A549 (cell line): ENCODE data around the gene ZNF48. TPM values are rescaled to one million over a fixed set of nuclear protein-coding genes. Genes with fewer than 3 reads are reported as not detected.
"Not testable (repeated sequence)": the region's sequence is repeated elsewhere in the genome, so short reads cannot be mapped to it uniquely, and the experiment has no call there.

ENCODE experiments used
- ATAC-seq, 2 experiments: fragments of 200-7000 bp in 1 of 2; fragments of >200 bp in 1 of 2; cut with Nextera tagmentation in 1 of 2; cut with Tn5 transposase in 1 of 2; 3 replicates each; pipeline versions ENCODE4 v1.8.0 to v1.9.1; 2018 to 2020; ENCODE audit warnings: mild to moderate bottlenecking in 1 of 2, moderate library complexity in 1 of 2
- CTCF ChIA-PET: fragments of 300-600 bp; sonication (Branson Sonifier 250); formaldehyde crosslinking; extraction: SDS; loops from one replicate; lab custom pipeline; 2021; ENCODE audit warnings: antibody characterized with exemption, inconsistent platforms; lab: Yijun Ruan, JAX
- POLR2A ChIA-PET: fragments of 350-600 bp; formaldehyde crosslinking; extraction: SDS; loops from one replicate; lab custom pipeline; 2021; ENCODE audit warnings: antibody characterized with exemption, inconsistent platforms; lab: Yijun Ruan, JAX
- DNase-seq, 2 experiments: peaks; one replicate each; pipeline versions ENCODE4 v3.0.0 to v3.0.0-alpha.2; 2011 to 2016; ENCODE audit warnings: low read depth in 1 of 2, low spot score in 1 of 2
- FAIRE-seq: peaks from 2 replicates; lab custom pipeline; 2011; peaks lifted over from hg19 to GRCh38; lab: Jason Lieb, UNC
- H3K27ac ChIP-seq, 2 experiments: fragments of >200 bp; sonication (Bioruptor Twin); formaldehyde crosslinking; 3 replicates each; pipeline ENCODE4 v1.5.1; 2016 to 2017
- H3K4me1 ChIP-seq: fragments of >200 bp; sonication (Bioruptor Twin); formaldehyde crosslinking; 3 replicates; pipeline ENCODE4 v1.6.1; 2016
- H3K4me2 ChIP-seq: fragments of >200 bp; sonication (Bioruptor Twin); formaldehyde crosslinking; 3 replicates; pipeline ENCODE4 v1.6.1; 2016
- H3K4me3 ChIP-seq: fragments of >200 bp; sonication (Bioruptor Twin); formaldehyde crosslinking; 3 replicates; pipeline ENCODE4 v1.5.1; 2016
- H3K9me3 ChIP-seq: fragments of >200 bp; sonication (Bioruptor Twin); formaldehyde crosslinking; 3 replicates; pipeline ENCODE4 v1.6.1; 2016
- ATOH8 ChIP-seq: fragments of 250-450 bp; sonication (Bioruptor Pico); IDR thresholded peaks from 2 replicates; pipeline ENCODE4 v1.5.0; 2020; ENCODE audit warnings: low read depth, mild to moderate bottlenecking, moderate library complexity
- CBX2 ChIP-seq: fragments of 200-600 bp; sonication (generic); IDR thresholded peaks from 2 replicates; pipeline ENCODE4 v1.6.1; 2016; ENCODE audit warnings: low read depth, mild to moderate bottlenecking, borderline replicate concordance
- CHD4 ChIP-seq: fragments of 200-600 bp; sonication (generic); IDR thresholded peaks from 2 replicates; pipeline ENCODE4 v1.6.1; 2016; ENCODE audit warnings: antibody characterized with exemption, mild to moderate bottlenecking, borderline replicate concordance
- EHF ChIP-seq: fragments of 250-450 bp; sonication (Bioruptor Pico); IDR thresholded peaks from 2 replicates; pipeline ENCODE4 v1.5.0; 2020; ENCODE audit warnings: mild to moderate bottlenecking
- EP300 ChIP-seq, 2 experiments: fragments of >200 bp; sonication (Bioruptor Twin); formaldehyde crosslinking; IDR thresholded peaks; 2 replicates in 1 of 2; 3 replicates in 1 of 2; pipeline ENCODE4 v1.6.1; 2016 to 2017
- ESRRA ChIP-seq: fragments of 150-350 bp; IDR thresholded peaks from 2 replicates; pipeline ENCODE4 v1.6.1; 2014; ENCODE audit warnings: mild to moderate bottlenecking, low read length, borderline replicate concordance
- FOSB ChIP-seq: fragments of 250-450 bp; sonication (Bioruptor Pico); IDR thresholded peaks from 2 replicates; pipeline ENCODE4 v1.5.0; 2020; ENCODE audit warnings: mild to moderate bottlenecking, moderate library complexity
- HES2 ChIP-seq: fragments of >200 bp; sonication (Bioruptor Twin); formaldehyde crosslinking; IDR thresholded peaks from 2 replicates; pipeline ENCODE4 v1.6.1; 2016
- HEYL ChIP-seq: fragments of 250-450 bp; sonication (Bioruptor Pico); IDR thresholded peaks from 2 replicates; pipeline ENCODE4 v1.8.0; 2021; ENCODE audit warnings: mild to moderate bottlenecking, moderate library complexity
- HOXA7 ChIP-seq: fragments of 250-450 bp; sonication (Bioruptor Pico); IDR thresholded peaks from 2 replicates; pipeline ENCODE4 v1.5.0; 2020; ENCODE audit warnings: mild to moderate bottlenecking, moderate library complexity
- HOXB13 ChIP-seq: fragments of 250-450 bp; sonication (Bioruptor Pico); IDR thresholded peaks from 2 replicates; pipeline ENCODE4 v1.5.0; 2020; ENCODE audit warnings: low read depth, mild to moderate bottlenecking, moderate library complexity
- JUNB ChIP-seq: fragments of >200 bp; sonication (Bioruptor Twin); formaldehyde crosslinking; IDR thresholded peaks from 2 replicates; pipeline ENCODE4 v1.6.1; 2016
- MAZ ChIP-seq: fragments of 150-350 bp; IDR thresholded peaks from 2 replicates; pipeline ENCODE4 v1.6.1; 2014; ENCODE audit warnings: antibody characterized with exemption, low read depth, low read length, borderline replicate concordance
- MYC ChIP-seq: IDR thresholded peaks from 2 replicates; pipeline ENCODE4 v1.6.1; 2012; ENCODE audit warnings: mild to moderate bottlenecking, inconsistent platforms, low read length, improper control_type of control experiment, borderline replicate concordance
- NPAS2 ChIP-seq: fragments of 250-450 bp; sonication (Bioruptor Pico); IDR thresholded peaks from 2 replicates; pipeline ENCODE4 v1.8.0; 2022; ENCODE audit warnings: mild to moderate bottlenecking, moderate library complexity, borderline replicate concordance
- NR3C1 ChIP-seq: fragments of >200 bp; sonication (Bioruptor Twin); formaldehyde crosslinking; IDR thresholded peaks from 3 replicates; pipeline ENCODE4 v1.6.1; 2017
- PHF8 ChIP-seq: fragments of 200-600 bp; sonication (generic); IDR thresholded peaks from 2 replicates; pipeline ENCODE4 v1.6.1; 2016; ENCODE audit warnings: low read depth, mild to moderate bottlenecking, antibody characterized with exemption, moderate library complexity, borderline replicate concordance
- POLR2A ChIP-seq: IDR thresholded peaks from 2 replicates; pipeline ENCODE4 v1.6.1; 2012; ENCODE audit warnings: mild to moderate bottlenecking, low read length
- RARB ChIP-seq: fragments of 250-450 bp; sonication (Bioruptor Pico); IDR thresholded peaks from 2 replicates; pipeline ENCODE4 v1.8.0; 2021; ENCODE audit warnings: mild to moderate bottlenecking, moderate library complexity
- USF2 ChIP-seq: fragments of 450-650 bp; IDR thresholded peaks from 2 replicates; pipeline ENCODE4 v1.6.1; 2014; ENCODE audit warnings: antibody characterized with exemption
- ZFP36 ChIP-seq: fragments of 450-650 bp; IDR thresholded peaks from 2 replicates; pipeline ENCODE4 v1.6.1; 2014; ENCODE audit warnings: borderline replicate concordance; ENCODE audit not compliant: partially characterized antibody
- WGBS: methylation state at CpG from one replicate; pipeline ENCODE4 v1.1.6; 2017; ENCODE audit errors: missing lambda C conversion rate; 5-methylcytosine and 5-hydroxymethylcytosine counted together
- polyA plus RNA-seq, 4 experiments: library from polyadenylated mRNA; depleted of rRNA in 3 of 4; stranded (reverse); fragments of >200 nt; fragmentation: RNase III in 1 of 4; extraction: RNeasy Plus Mini Kit Qiagen cat#74134 plus additional on column Dnase treatment in 1 of 4; gene quantifications; 2 replicates in 3 of 4; 3 replicates in 1 of 4; pipeline ENCODE4 v1.2.3, GENCODE V29; 2011 to 2017

ZNF48 gene
- polyA plus RNA-seq, 2 of the 4 experiments (the other 2 are of a cell fraction), result 9.3 to 10.4 TPM

- DNase-seq, result no peak
- 54% methylated on average over 2 of the region's 2 CpGs for WGBS
- POLR2A ChIA-PET, result interaction anchor here (1.1 to 1.2 kb wide), 2 partner anchors 12 to 34 kb away, joined by 4 read pairs; partner anchors contain the start of gene ZNF48
- Histone ChIP-seq H3K4me3 (no peak overlapping the region), H3K9me3 (no peaks in the 10 kb centered on the region)
- TF ChIP-seq FOSB (CRISPR knock-in tag) (no peak), EP300 (IDR thresholded peaks at IDR 0.05) (no peak), ATOH8 (no peak), PHF8 (no peak), CHD4 (no peak)
- TF ChIP-seq, all 56 proteins: peak for 0
- ATAC-seq, result no peak
- no peak for FAIRE-seq
- Histone ChIP-seq H3K27ac (no peak overlapping the region), H3K4me1 (peaks cover 5% of the 10 kb centered on the region; the same call in 1 of the 3 replicates), H3K4me2 (no peak overlapping the region)
- CTCF ChIA-PET, result interaction anchor here (1.0 to 6.1 kb wide), 4 partner anchors 25 to 245 kb away, joined by 3 to 26 read pairs (median 4); partner anchors contain the start of gene DCTPP1
These were observed 11.7 kb upstream of the ZNF48 start for GRCh38 chr16:30383521-30383920.

- DNase-seq (no peak), FAIRE-seq (no peak), ATAC-seq (peak; percentile 15 to 39; a peak in 3 of 6 replicates)
- TF ChIP-seq MYC (no peak), CBX2 (no peak), MAZ (no peak), RARB (CRISPR knock-in tag) (no peak), HOXB13 (CRISPR knock-in tag) (no peak), HES2 (no peak), ZFP36 (no peak), PHF8 (0 out of 2 replicates have a peak, but pooled peaks have one; percentile 64)
- 50% methylated on average over 18 of the region's 31 CpGs for WGBS
- Histone ChIP-seq H3K9me3 (no peaks in the 10 kb centered on the region), H3K4me2 (peak overlapping the region; percentile 97), H3K4me3 (peak overlapping the region; percentile 86), H3K4me1 (peaks cover 12% of the 10 kb centered on the region), H3K27ac (peak overlapping the region; percentile 95 to 98)
- ChIA-PET CTCF (interaction anchor here (0.6 to 11.5 kb wide), 12 partner anchors 13 to 36 kb away, joined by 3 to 149 read pairs (median 4); partner anchors contain the start of genes DCTPP1, SEPTIN1 and ZNF771), POLR2A (interaction anchor here (0.5 to 1.7 kb wide), 9 partner anchors 9 to 256 kb away, joined by 3 to 13 read pairs (median 4); partner anchors contain the start of genes SEPTIN1, TBC1D10B and ZNF771)
These were observed 547 bp upstream of the ZNF48 start for GRCh38 chr16:30394592-30395154.

GRCh38 chr16:30395992-30396585 is 869 bp downstream of the ZNF48 start:
- POLR2A ChIA-PET, result interaction anchor here (0.7 to 1.7 kb wide), 4 partner anchors 11 to 131 kb away, joined by 3 to 13 read pairs (median 7); partner anchors contain the start of genes TBC1D10B and ZNF771
- WGBS, result 24% methylated on average over 13 of the region's 13 CpGs
- Histone ChIP-seq H3K9me3 (no peaks in the 10 kb centered on the region), H3K4me1 (peaks cover 12% of the 10 kb centered on the region), H3K4me2 (peak overlapping the region; percentile 97), H3K27ac (peak overlapping the region; percentile 95 to 98), H3K4me3 (peak overlapping the region; percentile 86)
- CTCF ChIA-PET, result interaction anchor here (0.7 to 11.5 kb wide), 8 partner anchors 9 to 219 kb away, joined by 3 to 149 read pairs (median 8); partner anchors contain the start of genes DCTPP1, SEPTIN1 and ZNF771
- FAIRE-seq (no peak), DNase-seq (no peak), ATAC-seq (no peak)
- TF ChIP-seq MYC, result no peak
- TF ChIP-seq HEYL, result no peak
- TF ChIP-seq POLR2A, result no peak
- TF ChIP-seq ESRRA, result no peak
- no peak for TF ChIP-seq NR3C1
- no peak for TF ChIP-seq EHF (CRISPR knock-in tag)
- TF ChIP-seq JUNB, result no peak
- no peak for TF ChIP-seq NPAS2 (CRISPR knock-in tag)
- no peak for TF ChIP-seq CHD4
- no peak for TF ChIP-seq USF2
- no peak for TF ChIP-seq HOXA7 (CRISPR knock-in tag)

GRCh38 chr16:30396627-30397026 is 1.4 kb downstream of the ZNF48 start:
- not testable (repeated sequence) for FAIRE-seq, ATAC-seq, DNase-seq, H3K9me3 ChIP-seq
- Histone ChIP-seq H3K4me2 (peak overlapping the region; percentile 97), H3K4me3 (peak overlapping the region; percentile 86), H3K4me1 (peaks cover 12% of the 10 kb centered on the region), H3K27ac (peak overlapping the region in 1 of 2 experiments; percentile 98; a peak in 1 of 6 replicates)
- WGBS, result 83% methylated on average over 4 of the region's 4 CpGs
- ChIA-PET POLR2A (interaction anchor here (1.3 kb wide), 1 partner anchor 13 kb away, joined by 3 read pairs; no protein-coding TSS in a partner anchor), CTCF (interaction anchor here (0.7 to 11.5 kb wide), 5 partner anchors 8 to 34 kb away, joined by 3 to 149 read pairs (median 10); partner anchors contain the start of genes DCTPP1 and ZNF771)
